H1 (cell line): ENCODE results near the gene TCF4. TPM values are rescaled to one million over a fixed set of nuclear protein-coding genes. Genes with fewer than 3 reads are reported as not detected.

ENCODE experiments used
- CTCF ChIA-PET: fragments of 300-600 bp; sonication (Branson Sonifier 250); formaldehyde crosslinking; loops from one replicate; lab custom pipeline; 2021; ENCODE audit not compliant: partially characterized antibody; lab: Charles Lee
- POLR2A ChIA-PET: fragments of 300-600 bp; sonication (Branson Sonifier 250); formaldehyde crosslinking; loops from one replicate; lab custom pipeline; 2021; ENCODE audit warnings: inconsistent platforms; ENCODE audit not compliant: partially characterized antibody; lab: Charles Lee
- DNase-seq, 2 experiments: peaks; one replicate each; pipeline versions ENCODE4 v3.0.0 to v3.0.0-alpha.2; 2010 to 2022; ENCODE audit warnings: low spot score in 2 of 2, low read depth in 1 of 2, mixed read lengths in 1 of 2
- FAIRE-seq: peaks from 2 replicates; lab custom pipeline; 2011; peaks lifted over from hg19 to GRCh38; lab: Jason Lieb, UNC
- H2AFZ ChIP-seq: 2 replicates; pipeline ENCODE4 v1.8.1; 2012; ENCODE audit warnings: low read length, inconsistent platforms
- H2AK5ac ChIP-seq: 2 replicates; pipeline ENCODE4 v1.6.1; 2013; ENCODE audit warnings: low read depth, low read length
- H2BK120ac ChIP-seq: replicated peaks from 2 replicates; pipeline ENCODE3; 2013; ENCODE audit warnings: low read depth, low read length, inconsistent platforms
- H2BK12ac ChIP-seq: 2 replicates; pipeline ENCODE4 v1.6.1; 2013; ENCODE audit warnings: low read depth, low read length
- H2BK15ac ChIP-seq: 2 replicates; pipeline ENCODE4 v1.6.1; 2013; ENCODE audit warnings: low read length
- H2BK20ac ChIP-seq: 2 replicates; pipeline ENCODE4 v1.6.1; 2013; ENCODE audit warnings: low read length
- H2BK5ac ChIP-seq: 2 replicates; pipeline ENCODE4 v1.6.1; 2013; ENCODE audit warnings: low read depth, low read length
- H3K14ac ChIP-seq: 2 replicates; pipeline ENCODE4 v1.6.1; 2013; ENCODE audit warnings: inconsistent platforms; ENCODE audit not compliant: insufficient read length
- H3K18ac ChIP-seq: 2 replicates; pipeline ENCODE4 v1.6.1; 2013; ENCODE audit warnings: low read length; ENCODE audit errors: extremely low read depth
- H3K23ac ChIP-seq: 2 replicates; pipeline ENCODE4 v1.6.1; 2013; ENCODE audit warnings: inconsistent platforms; ENCODE audit not compliant: insufficient read length
- H3K23me2 ChIP-seq: 2 replicates; pipeline ENCODE4 v1.6.1; 2013; ENCODE audit warnings: low read depth, low read length
- H3K27ac ChIP-seq: 2 replicates; pipeline ENCODE4 v1.6.1; 2011; ENCODE audit warnings: low read depth, low read length, inconsistent platforms
- H3K27me3 ChIP-seq, 4 experiments: replicated peaks in 1 of 4; 1 replicate in 1 of 4; 2 replicates in 3 of 4; pipeline versions ENCODE4 v1.6.1 to v1.8.1; 2011 to 2013; ENCODE audit warnings: low read length in 3 of 4, mild to moderate bottlenecking in 3 of 4, inconsistent platforms in 2 of 4, mixed read lengths in 2 of 4, moderate library complexity in 1 of 4; ENCODE audit not compliant: control insufficient read depth in 3 of 4, insufficient read depth in 3 of 4; ENCODE audit errors: extremely low read depth in 1 of 4
- H3K36me3 ChIP-seq, 4 experiments: 2 replicates each; pipeline versions ENCODE4 v1.6.1 to v1.8.1; 2011 to 2013; ENCODE audit warnings: mild to moderate bottlenecking in 4 of 4, low read length in 3 of 4, moderate library complexity in 2 of 4, control low read depth in 1 of 4, inconsistent platforms in 1 of 4; ENCODE audit not compliant: insufficient read depth in 4 of 4, control insufficient read depth in 2 of 4
- H3K4ac ChIP-seq: replicated peaks from 2 replicates; pipeline ENCODE3; 2013; ENCODE audit warnings: low read length, low read depth, mixed read lengths, inconsistent platforms; ENCODE audit not compliant: insufficient read length
- H3K4me1 ChIP-seq, 4 experiments: replicated peaks in 1 of 4; 1 replicate in 1 of 4; 2 replicates in 3 of 4; pipeline versions ENCODE4 v1.6.1 to v1.8.1; 2011 to 2013; ENCODE audit warnings: low read length in 3 of 4, inconsistent platforms in 2 of 4, mixed read lengths in 1 of 4; ENCODE audit not compliant: insufficient read depth in 4 of 4, control insufficient read depth in 3 of 4
- H3K4me2 ChIP-seq, 2 experiments: 2 replicates each; pipeline versions ENCODE4 v1.6.1 to v1.8.1; 2011 to 2013; ENCODE audit warnings: low read depth in 2 of 2, low read length in 2 of 2, control low read depth in 1 of 2, inconsistent platforms in 1 of 2, mild to moderate bottlenecking in 1 of 2; ENCODE audit not compliant: insufficient read depth in 1 of 2
- H3K4me3 ChIP-seq, 4 experiments: fragments of 200-600, 300-600 bp in 1 of 4; sonication (generic), shearing (Covaris generic), sonication (Bioruptor Twin) in 1 of 4; 2 replicates each; pipeline versions ENCODE4 v1.5.1 to v1.8.1; 2011 to 2016; ENCODE audit warnings: low read length in 4 of 4, low read depth in 3 of 4, control low read depth in 2 of 4, inconsistent platforms in 2 of 4, mild to moderate bottlenecking in 2 of 4, mixed read lengths in 1 of 4, moderate library complexity in 1 of 4; ENCODE audit not compliant: insufficient read depth in 2 of 4; ENCODE audit errors: extremely low read depth in 1 of 4
- H3K56ac ChIP-seq: replicated peaks from 2 replicates; pipeline ENCODE3; 2013; ENCODE audit warnings: low read depth, mild to moderate bottlenecking, mixed read lengths, low read length, inconsistent platforms; ENCODE audit not compliant: insufficient read length
- H3K79me1 ChIP-seq: 2 replicates; pipeline ENCODE4 v1.6.1; 2013; ENCODE audit warnings: low read depth, low read length, control low read depth
- H3K79me2 ChIP-seq, 2 experiments: 2 replicates each; pipeline versions ENCODE4 v1.6.1 to v1.8.1; 2012 to 2013; ENCODE audit warnings: low read length in 2 of 2, mild to moderate bottlenecking in 2 of 2, inconsistent platforms in 1 of 2; ENCODE audit not compliant: insufficient read depth in 2 of 2, control insufficient read depth in 1 of 2
- H3K9ac ChIP-seq, 4 experiments: replicated peaks in 1 of 4; 1 replicate in 1 of 4; 2 replicates in 3 of 4; pipeline versions ENCODE4 v1.6.1 to v1.8.1; 2011 to 2013; ENCODE audit warnings: low read depth in 3 of 4, low read length in 3 of 4, control low read depth in 2 of 4, mild to moderate bottlenecking in 2 of 4, moderate library complexity in 2 of 4, inconsistent platforms in 1 of 4; ENCODE audit errors: extremely low read depth in 1 of 4
- H3K9me3 ChIP-seq, 2 experiments: 2 replicates each; pipeline versions ENCODE4 v1.6.1 to v1.8.1; 2012 to 2013; ENCODE audit warnings: mild to moderate bottlenecking in 2 of 2, moderate library complexity in 2 of 2, control low read depth in 1 of 2, inconsistent platforms in 1 of 2, low read depth in 1 of 2, low read length in 1 of 2, mixed read lengths in 1 of 2; ENCODE audit not compliant: insufficient read depth in 2 of 2
- H4K20me1 ChIP-seq, 2 experiments: replicated peaks in 1 of 2; 2 replicates each; pipeline versions ENCODE3 to v1.8.1; 2011 to 2013; ENCODE audit warnings: inconsistent platforms in 2 of 2, low read length in 2 of 2, mild to moderate bottlenecking in 1 of 2; ENCODE audit not compliant: insufficient read depth in 2 of 2, control insufficient read depth in 1 of 2
- H4K5ac ChIP-seq: 2 replicates; pipeline ENCODE4 v1.6.1; 2013; ENCODE audit warnings: low read length, low read depth, mixed read lengths, inconsistent platforms; ENCODE audit not compliant: insufficient read length
- H4K8ac ChIP-seq: 2 replicates; pipeline ENCODE4 v1.8.0; 2013; ENCODE audit warnings: mild to moderate bottlenecking, moderate library complexity, low read length, inconsistent platforms; ENCODE audit not compliant: insufficient read depth; ENCODE audit errors: extremely low read depth
- H4K91ac ChIP-seq: replicated peaks from 2 replicates; pipeline ENCODE3; 2013; ENCODE audit warnings: low read length, mixed read lengths, inconsistent platforms; ENCODE audit not compliant: insufficient read length
- CBX8 ChIP-seq: fragments of 300-800, 300-1000 bp; sonication (generic); IDR thresholded peaks from 2 replicates; pipeline ENCODE4 v1.7.1; 2016; ENCODE audit warnings: low read depth, low read length, borderline replicate concordance
- KDM5A ChIP-seq: fragments of 200-600 bp; IDR thresholded peaks from 2 replicates; pipeline ENCODE4 v1.7.1; 2012; ENCODE audit warnings: mild to moderate bottlenecking, low read length, inconsistent platforms, mixed read lengths
- MAFK ChIP-seq: IDR thresholded peaks from 2 replicates; pipeline ENCODE4 v1.6.1; 2012; ENCODE audit warnings: low read depth, mild to moderate bottlenecking, improper control_type of control experiment, low read length
- NANOG ChIP-seq: IDR thresholded peaks from 2 replicates; pipeline ENCODE4 v1.6.1; 2011; ENCODE audit warnings: low read length, low read depth, mild to moderate bottlenecking, inconsistent platforms; ENCODE audit not compliant: insufficient read depth, poor library complexity, severe bottlenecking
- POLR2AphosphoS5 ChIP-seq: IDR thresholded peaks from 2 replicates; pipeline ENCODE4 v1.6.1; 2011; ENCODE audit warnings: low read depth, low read length
- SIN3A ChIP-seq, 2 experiments: IDR thresholded peaks in 1 of 2; conservative IDR thresholded peaks in 1 of 2; 2 replicates each; pipeline ENCODE4 v1.6.1; 2011 to 2012; ENCODE audit warnings: low read length in 2 of 2, improper control_type of control experiment in 1 of 2, low read depth in 1 of 2, mild to moderate bottlenecking in 1 of 2
- TAF1 ChIP-seq: IDR thresholded peaks from 2 replicates; pipeline ENCODE4 v1.6.1; 2011; ENCODE audit warnings: mild to moderate bottlenecking, low read depth, low read length
- WGBS, 2 experiments: shearing (Covaris generic) in 1 of 2; methylation state at CpG; one replicate each; pipeline versions ENCODE4 v1.1.6 to v1.1.7; 2013 to 2015; ENCODE audit warnings: low lambda C conversion rate in 2 of 2, mixed read lengths in 2 of 2, inconsistent platforms in 1 of 2, low coverage in 1 of 2, missing lambda C conversion rate in 1 of 2; ENCODE audit not compliant: insufficient replicate concordance in 2 of 2, insufficient coverage in 1 of 2, insufficient read length in 1 of 2; ENCODE audit errors: extremely low coverage in 1 of 2, missing lambda C conversion rate in 1 of 2; 5-methylcytosine and 5-hydroxymethylcytosine counted together
- polyA plus RNA-seq, 7 experiments: library from polyadenylated mRNA; depleted of rRNA in 3 of 7; stranded (reverse) in 5 of 7; unstranded in 2 of 7; fragments of >200 nt in 5 of 7; fragments of 200-250 nt in 2 of 7; gene quantifications; 1 replicate in 5 of 7; 2 replicates in 1 of 7; 4 replicates in 1 of 7; pipeline versions ENCODE4 v1.2.1 to v1.2.3, GENCODE V29; 2011 to 2013; ENCODE audit warnings: missing spikeins in 2 of 7, mixed read lengths in 2 of 7
- total RNA-seq: library from RNA; stranded (reverse); fragmentation: NEBNext Ultra II Directional; extraction: Animal tissue kit (Norgen Biotek cat#: 25700); gene quantifications from 2 replicates; pipeline ENCODE4 v1.2.1, GENCODE V29; 2021

Gene TCF4
- total and polyA plus RNA-seq, 2 of the 8 experiments (the other 6 are each of a cell fraction or from before 2014, with no cell fraction given), result 59.3 to 118 TPM

DNA sequence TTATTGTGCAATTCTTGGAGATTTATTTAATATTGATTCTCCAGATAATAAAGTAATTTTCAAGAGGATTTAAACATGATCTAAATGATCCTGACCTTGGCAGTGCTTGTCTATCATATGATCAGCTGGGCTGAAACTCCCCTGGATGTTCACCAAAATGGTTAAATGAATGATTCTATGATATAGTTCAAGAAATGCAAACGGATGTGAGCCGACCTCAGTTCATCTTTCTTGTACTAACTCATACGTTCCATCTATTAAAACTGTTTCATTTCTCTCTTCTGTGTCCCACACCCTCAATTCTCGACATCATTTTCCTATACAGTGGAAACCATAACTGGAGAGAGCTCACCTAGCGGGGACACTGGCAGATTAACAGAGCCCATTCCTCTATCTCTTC, 347.0 kb downstream of the TCF4 start:
- no peaks in the 10 kb centered on the region for H3K23me2 ChIP-seq
- no peak overlapping the region for H2BK20ac ChIP-seq
- H2AK5ac ChIP-seq, result no peak overlapping the region
- H3K23ac ChIP-seq, result no peak overlapping the region
- no peaks in the 10 kb centered on the region for H3K79me2 ChIP-seq
- H3K36me3 ChIP-seq, result peaks cover 0 to 6% (median 0%) of the 10 kb centered on the region in 4 experiments; a peak in 2 of 8 replicates
- H4K91ac ChIP-seq, result no peak overlapping the region
- no peak overlapping the region for H2BK15ac ChIP-seq
- H3K4me1 ChIP-seq, result no peaks in the 10 kb centered on the region
- H3K56ac ChIP-seq, result no peak overlapping the region
- DNase-seq, result no peak
- H2BK5ac ChIP-seq, result no peak overlapping the region
- no peak overlapping the region for H3K4me3 ChIP-seq
- H3K79me1 ChIP-seq, result no peaks in the 10 kb centered on the region
- peaks cover 0 to 1% (median 0%) of the 10 kb centered on the region in 4 experiments; a peak in 1 of 7 replicates for H3K27me3 ChIP-seq
- no peaks in the 10 kb centered on the region for H3K9me3 ChIP-seq
- no peak overlapping the region for H3K4me2 ChIP-seq
- CTCF ChIA-PET, result no interaction called here
- H4K8ac ChIP-seq, result no peak overlapping the region
- no peak overlapping the region for H3K18ac ChIP-seq
- H2BK120ac ChIP-seq, result no peak overlapping the region
- no peak overlapping the region for H3K14ac ChIP-seq
- H4K5ac ChIP-seq, result no peak overlapping the region
- H3K27ac ChIP-seq, result no peak overlapping the region
- TF ChIP-seq POLR2AphosphoS5 (no peak), MAFK (no peak), CBX8 (no peak), KDM5A (no peak), NANOG (no peak), TAF1 (no peak), SIN3A (conservative IDR thresholded peaks at IDR 0.05 in 1 of 2, IDR thresholded peaks at IDR 0.05 in 1 of 2; ENCODE audit: low read depth in 1 of 2, low read length in 2 of 2) (no peak)
- TF ChIP-seq, all 59 proteins: peak for 0
- Histone ChIP-seq H4K20me1 (peaks cover 0 to 1% of the 10 kb centered on the region in 2 experiments), H3K4ac (no peak overlapping the region), H2BK12ac (no peak overlapping the region), H2AFZ (no peak overlapping the region), H3K9ac (no peak overlapping the region)
- POLR2A ChIA-PET, result no interaction called here
- 94% methylated on average over 5 of the region's 5 CpGs; no CpG with 5 or more reads in 1 of the 2 experiments for WGBS, 2 experiments
- FAIRE-seq, result no peak
